Vagina (tissue), 1 donor: ENCODE measurements around the gene ZNF575. TPM values are rescaled to one million over a fixed set of nuclear protein-coding genes. Genes with fewer than 3 reads are reported as not detected.

Experiments used
- total RNA-seq: library from RNA; depleted of rRNA; stranded (reverse); fragments of >200 nt; gene quantifications from one replicate; pipeline ENCODE4 v1.2.3, GENCODE V29; 2016

Gene ZNF575
- total RNA-seq, 1 donor from 2014 or later, result 2.9 TPM

Other genes with a start within 250 kb of the ZNF575 start
- gene CD177, start 179.5 kb upstream of the ZNF575 start, total RNA-seq, result not detected
- gene TEX101, start 118.3 kb upstream of the ZNF575 start, total RNA-seq, result not detected
- 247 TPM for gene LYPD3, start 67.6 kb upstream of the ZNF575 start, total RNA-seq
- gene PHLDB3, start 28.4 kb upstream of the ZNF575 start, total RNA-seq, result 24.3 TPM
- 74.4 TPM for gene ETHE1, start 6.0 kb upstream of the ZNF575 start, total RNA-seq
- 20.9 TPM for gene XRCC1, start 42.3 kb downstream of the ZNF575 start, total RNA-seq
- 8.8 TPM for gene PINLYP, start 42.6 kb downstream of the ZNF575 start, total RNA-seq
- 11.0 TPM for gene IRGQ, start 62.9 kb downstream of the ZNF575 start, total RNA-seq
- gene ZNF576, start 63.4 kb downstream of the ZNF575 start, total RNA-seq, result 21.9 TPM
- 0.98 TPM for gene SRRM5, start 78.9 kb downstream of the ZNF575 start, total RNA-seq
- 30.9 TPM for gene ZNF428, start 86.4 kb downstream of the ZNF575 start, total RNA-seq
- 4.7 TPM for gene CADM4, start 106.7 kb downstream of the ZNF575 start, total RNA-seq
- gene PLAUR, start 137.0 kb downstream of the ZNF575 start, total RNA-seq, result 16.2 TPM
- gene IRGC, start 182.9 kb downstream of the ZNF575 start, total RNA-seq, result not detected
- 56.5 TPM for gene SMG9, start 221.8 kb downstream of the ZNF575 start, total RNA-seq
- gene KCNN4, start 247.8 kb downstream of the ZNF575 start, total RNA-seq, result 16.2 TPM